HepG2 (cell line): ENCODE data around the gene ARHGAP4. TPM values are rescaled to one million over a fixed set of nuclear protein-coding genes. Genes with fewer than 3 reads are reported as not detected.
A peak's percentile ranks its signal among the peaks of the same experiment; 100 is the strongest.

ENCODE experiments used
- ATAC-seq: fragments of 200-7000 bp; cut with Tn5 transposase; 3 replicates; pipeline ENCODE4 v1.9.1; 2020; ENCODE audit warnings: mild to moderate bottlenecking, moderate library complexity
- BruUV-seq: library from RNA; stranded (reverse); fragments of 400-500 nt; replicated peaks from 2 replicates; lab custom pipeline; 2021; lab: Mats Ljungman, UMichigan
- CTCF ChIA-PET: fragments of 300-600 bp; formaldehyde crosslinking; extraction: SDS; loops from one replicate; lab custom pipeline; 2021; ENCODE audit warnings: low total read pairs, inconsistent platforms, low intra/inter-chr PET ratio; lab: Yijun Ruan, JAX
- POLR2A ChIA-PET: fragments of 350-600 bp; sonication (Branson Sonifier 250); formaldehyde crosslinking; loops from one replicate; lab custom pipeline; 2020; ENCODE audit warnings: antibody characterized with exemption, inconsistent platforms; lab: Yijun Ruan, JAX
- DNase-seq: peaks from one replicate; pipeline ENCODE4 v3.0.0-alpha.2; 2015; ENCODE audit warnings: low spot score
- FAIRE-seq: peaks from 3 replicates; lab custom pipeline; 2011; peaks lifted over from hg19 to GRCh38; lab: Jason Lieb, UNC
- H2AFZ ChIP-seq: one replicate; pipeline ENCODE4 v1.6.1; 2011; ENCODE audit warnings: low read length, inconsistent platforms
- H3K27ac ChIP-seq: fragments of 300-600 bp; 3 replicates; pipeline ENCODE4 v1.8.0; 2011; ENCODE audit warnings: mixed run types, mild to moderate bottlenecking, mixed read lengths, low read length, inconsistent platforms; ENCODE audit not compliant: insufficient read depth; ENCODE audit errors: extremely low read length
- H3K27me3 ChIP-seq, 2 experiments: fragments of 200-600 bp in 1 of 2; 2 replicates in 1 of 2; 3 replicates in 1 of 2; pipeline versions ENCODE4 v1.6.0 to v1.8.0; 2011; ENCODE audit warnings: low read length in 2 of 2, mild to moderate bottlenecking in 2 of 2, moderate library complexity in 2 of 2, inconsistent platforms in 1 of 2; ENCODE audit not compliant: insufficient read depth in 2 of 2, control insufficient read depth in 1 of 2
- H3K36me3 ChIP-seq, 2 experiments: fragments of 200-600 bp in 1 of 2; replicated peaks in 1 of 2; 2 replicates in 1 of 2; 3 replicates in 1 of 2; pipeline versions ENCODE4 v1.5.1 to v1.8.0; 2011; ENCODE audit warnings: low read length in 2 of 2, inconsistent platforms in 1 of 2; ENCODE audit not compliant: insufficient read depth in 2 of 2, control insufficient read depth in 1 of 2
- H3K4me1 ChIP-seq: 2 replicates; pipeline ENCODE4 v1.5.1; 2012; ENCODE audit warnings: low read length, inconsistent platforms; ENCODE audit not compliant: insufficient read depth
- H3K4me2 ChIP-seq: 2 replicates; pipeline ENCODE4 v1.6.0; 2011; ENCODE audit warnings: low read depth, low read length, inconsistent platforms
- H3K4me3 ChIP-seq, 3 experiments: fragments of 200-600 bp in 1 of 3; sonication (generic), shearing (Covaris generic) in 1 of 3; replicated peaks in 1 of 3; 2 replicates each; pipeline ENCODE4 v1.5.1; 2011 to 2016; ENCODE audit warnings: low read length in 3 of 3, inconsistent platforms in 2 of 3, low read depth in 2 of 3, mild to moderate bottlenecking in 2 of 3, control low read depth in 1 of 3, mixed read lengths in 1 of 3; ENCODE audit not compliant: insufficient read depth in 1 of 3
- H3K79me2 ChIP-seq: one replicate; pipeline ENCODE4 v1.6.1; 2011; ENCODE audit warnings: low read length, inconsistent platforms; ENCODE audit not compliant: insufficient read depth
- H3K9ac ChIP-seq: 2 replicates; pipeline ENCODE4 v1.6.0; 2011; ENCODE audit warnings: mild to moderate bottlenecking, low read depth, low read length, inconsistent platforms; ENCODE audit not compliant: insufficient read depth
- H3K9me3 ChIP-seq: 2 replicates; pipeline ENCODE4 v1.5.1; 2012; ENCODE audit warnings: mild to moderate bottlenecking, low read length
- H4K20me1 ChIP-seq: 2 replicates; pipeline ENCODE4 v1.6.0; 2011; ENCODE audit warnings: inconsistent platforms, mild to moderate bottlenecking, low read length, moderate library complexity; ENCODE audit not compliant: insufficient read depth
- HNRNPK ChIP-seq: fragments of 200-400 bp; formaldehyde crosslinking; IDR thresholded peaks from 2 replicates; pipeline ENCODE4 v1.6.1; 2018; ENCODE audit warnings: low read length, low read depth, moderate library complexity, mild to moderate bottlenecking; ENCODE audit not compliant: poor library complexity, severe bottlenecking
- REL ChIP-seq: sonication (generic); formaldehyde crosslinking; conservative IDR thresholded peaks from 2 replicates; pipeline ENCODE4 v1.8.0; 2022; ENCODE audit warnings: mild to moderate bottlenecking, missing genetic modification reagents, moderate library complexity
- ZBTB33 ChIP-seq: sonication (generic); formaldehyde crosslinking; IDR thresholded peaks from 2 replicates; pipeline ENCODE4 v1.4.0; 2020; ENCODE audit warnings: missing genetic modification reagents
- ZNF383 ChIP-seq: sonication (generic); formaldehyde crosslinking; IDR thresholded peaks from 2 replicates; pipeline ENCODE4 v1.4.0; 2020; ENCODE audit warnings: missing genetic modification reagents, mild to moderate bottlenecking, borderline replicate concordance
- WGBS: methylation state at CpG from one replicate; pipeline ENCODE4 v1.1.6; 2017; ENCODE audit warnings: low lambda C conversion rate; 5-methylcytosine and 5-hydroxymethylcytosine counted together
- in situ Hi-C: cut with HindIII; loops from 2 replicates; pipeline ENCODE4 v1.10.0; 2017; ENCODE audit warnings: low pct_unique_long_range_greater_than_20kb; ENCODE audit not compliant: extremely low pct_ligation_motif_present
- intact Hi-C: fragments of 100-400 bp; cut with micrococcal nuclease; formaldehyde crosslinking; loops from one replicate; pipeline ENCODE4 v1.10.0; 2022; ENCODE audit not compliant: unreplicated experiment
- polyA plus RNA-seq, 8 experiments: library from polyadenylated mRNA; depleted of rRNA in 3 of 8; stranded (reverse) in 7 of 8; unstranded in 1 of 8; fragments of >200 nt; fragmentation: Illumina TruSeq in 4 of 8; extraction: Trizol in 4 of 8; gene quantifications; 2 replicates each; pipeline versions ENCODE4 v1.2.1 to v1.2.3, GENCODE V29; 2011 to 2016; ENCODE audit warnings: low read depth in 4 of 8, missing spikeins in 1 of 8, mixed read lengths in 1 of 8; ENCODE audit not compliant: insufficient read depth in 1 of 8
- total RNA-seq, 5 experiments: library from RNA; depleted of rRNA; stranded (reverse); fragments of >200 nt; fragmentation: Illumina TruSeq; extraction: Trizol; gene quantifications; 2 replicates each; pipeline ENCODE4 v1.2.3, GENCODE V29; 2016; ENCODE audit warnings: low read depth in 1 of 5

Gene ARHGAP4
- total and polyA plus RNA-seq, 2 of the 13 experiments (the other 11 are each of a cell fraction or from before 2014, with no cell fraction given): 0.57 to 0.64 TPM

- DNase-seq: no peak
Observed at GRCh38 chrX:153866302-153867019, 59.6 kb downstream of the ARHGAP4 start.

GRCh38 chrX:153865685-153866084, 60.4 kb downstream of the ARHGAP4 start:
- Histone ChIP-seq H3K27me3 (no peaks in the 10 kb centered on the region), H2AFZ (no peak overlapping the region), H4K20me1 (no peaks in the 10 kb centered on the region), H3K4me3 (no peak overlapping the region), H3K36me3 (no peaks in the 10 kb centered on the region), H3K4me2 (no peak overlapping the region), H3K27ac (no peak overlapping the region), H3K4me1 (no peaks in the 10 kb centered on the region), H3K9ac (no peak overlapping the region), H3K9me3 (no peaks in the 10 kb centered on the region), H3K79me2 (no peaks in the 10 kb centered on the region)
- TF ChIP-seq REL: no peak
- TF ChIP-seq ZNF383 (CRISPR knock-in tag): no peak
- DNase-seq (no peak), FAIRE-seq (no peak), ATAC-seq (no peak)
- no TSS peak for BruUV-seq
- intact Hi-C loops: no loop called here
- in situ Hi-C loops: no loop called here
- WGBS: 76% methylated on average over 4 of the region's 9 CpGs
- CTCF ChIA-PET: no interaction called here
- POLR2A ChIA-PET: no interaction called here

More at GRCh38 chrX:153866302-153867019, 59.6 kb downstream of the ARHGAP4 start:
- Histone ChIP-seq H2AFZ (no peak overlapping the region), H3K36me3 (no peaks in the 10 kb centered on the region), H3K27ac (no peak overlapping the region), H3K9me3 (no peaks in the 10 kb centered on the region), H3K4me3 (no peak overlapping the region), H3K27me3 (no peaks in the 10 kb centered on the region), H4K20me1 (no peaks in the 10 kb centered on the region), H3K4me2 (no peak overlapping the region), H3K79me2 (no peaks in the 10 kb centered on the region)
- ATAC-seq (no peak), FAIRE-seq (no peak)
- in situ Hi-C loops: no loop called here
- intact Hi-C loops: no loop called here
- BruUV-seq: no TSS peak
- ChIA-PET POLR2A (no interaction called here), CTCF (no interaction called here)
- WGBS: 97% methylated on average over 6 of the region's 22 CpGs
- 0 out of 2 replicates have a peak, but pooled peaks have one; percentile 50 for TF ChIP-seq ZBTB33 (CRISPR knock-in tag)
- TF ChIP-seq HNRNPK: no peak
- TF ChIP-seq, all 625 proteins: peak for 1
- no peaks in the 10 kb centered on the region for H3K4me1 ChIP-seq
- H3K9ac ChIP-seq: no peak overlapping the region
